ENCODE results near the gene TRIM74.
A peak's percentile ranks its signal among the peaks of the same experiment; 100 is the strongest.
"Not testable (repeated sequence)": the region's sequence is repeated elsewhere in the genome, so short reads cannot be mapped to it uniquely, and the experiment has no call there.

The TRIM74 gene

DNA sequence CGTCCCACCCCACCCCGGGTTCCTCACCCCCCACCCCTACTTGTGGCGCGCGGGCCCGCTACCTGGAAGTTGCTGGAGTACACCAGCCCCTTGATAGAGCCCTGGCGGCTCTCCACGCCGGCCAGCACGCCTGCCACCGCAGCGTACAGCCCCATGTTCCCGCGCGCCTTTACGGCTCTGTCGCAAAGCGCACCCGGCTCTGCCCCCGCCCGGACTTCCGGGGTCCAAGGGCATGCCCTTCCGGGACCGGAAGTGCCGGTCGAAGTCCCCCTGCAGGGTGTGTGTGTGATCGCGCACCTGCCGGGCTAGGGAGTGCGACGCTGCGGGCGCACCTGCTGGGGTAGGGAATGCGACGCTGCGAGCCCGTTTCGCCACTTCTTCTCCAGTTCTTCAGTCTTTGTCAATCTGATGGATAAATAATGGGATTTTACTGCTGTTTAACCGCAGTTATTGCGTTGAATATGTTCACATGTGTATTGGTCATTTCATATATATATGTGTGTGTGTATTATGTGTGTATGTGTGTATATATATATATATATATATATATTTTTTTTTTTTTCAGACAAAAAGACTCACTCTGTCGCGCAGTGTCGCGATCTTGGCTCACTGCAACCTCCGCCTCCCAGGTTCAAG lies 14.6 kb downstream of the TRIM74 start:
- not testable (repeated sequence) for DNase-seq (ENCODE audit: low spot score)

DNA sequence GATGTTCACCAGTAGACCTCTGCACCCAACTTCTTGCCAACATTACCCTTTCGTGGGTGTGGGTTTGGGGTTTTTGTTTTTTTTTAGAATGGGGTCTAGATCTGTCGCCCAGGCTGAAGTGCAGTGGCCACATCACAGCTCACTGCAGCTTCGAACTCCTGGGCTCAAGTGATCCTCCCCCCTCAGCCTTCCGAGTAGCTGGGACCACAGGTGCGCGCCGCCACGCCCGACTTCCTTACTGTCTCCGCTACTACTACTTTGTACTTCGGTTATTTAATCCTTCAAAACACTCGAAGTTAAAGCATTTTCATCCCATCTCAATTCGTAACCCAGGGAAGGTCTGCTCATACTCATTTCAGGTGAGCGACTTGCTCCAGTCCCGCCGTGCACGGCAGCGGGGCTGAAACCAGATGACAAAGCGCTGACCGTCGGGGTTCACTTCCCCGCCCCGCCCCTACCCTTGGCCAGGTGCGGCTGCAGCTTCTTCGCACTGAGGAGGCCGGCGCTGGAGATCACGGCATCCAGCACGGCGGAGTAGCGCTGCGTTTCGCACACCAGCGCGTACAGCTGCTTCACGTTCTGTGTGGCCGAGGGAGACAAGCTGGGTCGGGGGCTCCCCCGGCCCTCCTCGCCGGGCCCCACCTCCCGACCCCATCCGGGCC lies 15.2 kb downstream of the TRIM74 start:
- not testable (repeated sequence) for DNase-seq (ENCODE audit: low spot score)

DNA sequence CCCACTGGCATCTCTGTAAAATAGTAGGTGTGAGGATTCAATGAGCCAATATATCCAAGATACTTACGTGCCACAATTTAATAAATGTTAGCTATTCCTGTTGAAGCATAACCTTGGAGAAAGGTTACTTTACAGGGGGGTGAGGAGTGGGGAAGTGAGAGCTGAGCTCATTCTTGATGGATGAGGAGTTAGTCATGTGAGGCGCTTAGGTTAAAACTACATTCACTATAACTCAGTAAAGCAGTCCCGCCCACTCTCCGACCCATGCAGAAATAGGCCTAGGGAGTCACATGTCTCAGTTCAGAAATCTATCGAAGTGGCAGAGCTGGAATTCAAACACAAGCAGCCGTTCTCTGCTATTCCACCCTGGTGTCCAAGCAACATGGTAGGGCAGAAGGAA lies 18.8 kb downstream of the TRIM74 start:
- not testable (repeated sequence) for DNase-seq (ENCODE audit: low spot score)

DNA sequence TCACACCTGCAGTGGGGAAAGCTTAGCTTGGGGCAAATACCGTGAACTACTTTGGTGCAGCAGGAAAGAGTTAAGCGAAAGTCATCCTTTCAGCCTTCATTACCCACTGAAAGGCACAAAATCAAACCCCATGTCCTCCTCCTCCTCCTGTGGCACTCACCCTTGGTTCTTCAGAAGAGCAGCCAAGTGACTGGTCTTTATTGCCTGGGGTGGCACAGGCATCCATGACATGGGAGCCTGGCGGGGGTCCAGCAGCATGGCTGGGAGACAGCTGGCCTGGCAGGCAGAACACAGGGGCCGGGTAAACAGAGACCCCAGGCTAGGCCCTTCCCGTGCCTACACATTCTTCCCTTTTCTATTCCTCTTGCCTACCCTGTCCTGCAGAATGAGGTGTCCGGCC lies 19.6 kb downstream of the TRIM74 start:
- not testable (repeated sequence) for DNase-seq (ENCODE audit: low spot score)

DNA sequence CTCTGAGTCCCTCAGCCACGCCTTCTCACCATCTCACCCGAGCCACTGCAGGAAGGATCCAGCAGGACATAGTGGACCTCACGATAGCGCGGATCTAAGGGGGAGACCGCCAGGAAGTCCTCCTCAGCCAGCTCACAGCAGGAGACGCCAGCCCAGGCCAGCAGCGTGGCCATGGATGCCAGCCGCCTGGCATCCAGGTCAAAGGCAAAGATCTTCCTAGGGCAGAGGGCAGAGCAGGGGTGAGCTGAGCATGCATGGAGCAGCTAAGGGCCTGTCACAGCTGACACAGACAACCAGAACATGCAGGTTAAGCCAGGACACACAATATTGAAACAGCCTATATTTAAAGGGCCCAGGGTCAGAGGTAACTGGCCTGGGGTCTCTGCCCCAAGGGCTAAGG lies 20.0 kb downstream of the TRIM74 start:
- not testable (repeated sequence) for DNase-seq (ENCODE audit: low spot score)

DNA sequence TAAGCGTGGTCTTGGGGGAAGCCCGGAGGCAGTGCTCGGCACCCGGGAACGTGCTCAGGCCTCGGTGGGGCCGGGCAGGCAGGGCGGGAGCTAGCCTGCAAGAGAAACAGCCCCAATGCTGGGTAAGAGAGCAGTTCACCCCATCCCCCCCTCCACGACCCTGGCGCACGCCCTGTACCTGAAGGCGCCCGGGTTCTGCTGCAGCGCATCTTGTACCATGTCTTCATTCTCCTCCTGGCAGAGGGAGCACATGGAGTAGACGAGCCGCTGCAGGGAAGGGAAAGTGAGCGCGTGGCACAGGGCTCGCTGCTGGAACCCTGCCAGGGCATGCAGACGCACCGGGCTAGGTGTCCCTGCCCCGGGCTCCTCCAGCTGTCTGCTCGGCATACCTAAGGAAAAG lies 20.6 kb downstream of the TRIM74 start:
- DNase-seq (ENCODE audit: low spot score): not testable (repeated sequence)

DNA sequence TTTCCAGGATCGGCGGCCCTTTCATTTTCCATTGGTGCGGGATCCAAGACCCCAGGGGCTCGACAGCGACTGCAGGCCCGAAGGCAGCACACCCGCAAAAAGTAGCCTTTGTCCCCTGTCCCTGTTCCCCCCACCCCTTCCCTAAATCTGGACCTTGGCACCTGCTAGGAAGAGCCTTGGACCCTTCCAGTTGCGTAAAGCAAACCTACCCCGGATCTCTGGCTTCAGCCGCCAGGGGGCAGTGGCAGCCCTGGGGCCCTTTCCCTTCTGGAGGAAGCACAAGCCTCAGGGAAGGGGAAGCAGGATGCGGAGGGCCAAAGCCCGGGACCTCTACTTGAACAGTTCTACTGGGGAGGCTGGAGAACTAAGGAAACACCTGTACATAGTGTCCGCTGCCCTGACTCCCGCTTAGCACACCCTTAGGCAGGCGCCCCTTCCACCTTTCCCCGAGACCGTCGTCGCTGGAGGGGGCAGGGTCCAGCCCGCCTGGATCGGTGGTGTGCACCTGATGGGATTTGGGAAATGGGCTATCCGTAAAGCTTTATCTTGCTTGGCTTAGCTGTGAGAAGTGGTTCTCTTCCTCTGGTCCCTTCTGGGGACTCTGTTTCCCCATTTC lies 23.0 kb downstream of the TRIM74 start:
- DNase-seq (ENCODE audit: low spot score): not testable (repeated sequence)

DNA sequence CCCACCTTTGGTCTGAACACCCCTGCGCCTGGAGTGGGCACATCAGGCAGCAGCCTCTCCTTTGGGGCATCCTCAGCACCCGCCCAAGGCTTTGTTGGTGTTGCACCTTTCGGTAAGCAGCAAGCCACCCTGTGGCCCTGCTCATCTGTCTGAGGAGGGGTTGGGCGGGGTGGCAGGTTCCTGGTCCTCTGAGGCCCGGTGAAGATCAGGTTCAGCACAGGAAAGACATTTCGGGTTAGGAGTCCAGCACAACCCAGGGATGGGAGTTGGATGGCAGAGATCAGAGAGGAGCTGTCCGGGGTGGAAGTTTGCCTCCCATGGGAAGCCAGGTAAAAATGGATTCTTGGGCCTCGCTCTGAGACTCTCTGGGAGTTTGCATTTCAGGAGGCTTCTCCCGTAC lies 23.7 kb downstream of the TRIM74 start:
- DNase-seq (ENCODE audit: low spot score): not testable (repeated sequence)

DNA sequence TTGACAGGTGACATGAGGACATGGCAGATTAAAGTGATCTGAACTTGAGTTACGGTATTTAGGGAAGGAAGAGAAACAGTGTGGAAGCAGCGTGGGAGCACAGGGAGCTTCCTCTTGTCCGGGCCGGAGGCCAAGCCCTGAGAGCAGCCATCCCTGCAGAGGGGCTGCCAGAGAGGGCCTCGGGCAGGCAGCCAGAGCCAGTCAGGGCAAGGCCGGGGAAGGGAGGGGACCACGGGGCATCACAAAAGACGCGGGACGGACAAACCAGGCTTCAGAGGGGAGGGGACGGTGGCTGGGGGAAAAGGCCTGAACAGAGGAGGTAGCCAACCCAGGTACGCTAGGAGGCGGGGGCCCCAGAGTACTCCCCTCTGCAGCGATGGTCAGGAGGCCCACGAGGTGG lies 24.3 kb downstream of the TRIM74 start:
- DNase-seq (ENCODE audit: low spot score): not testable (repeated sequence)

DNA sequence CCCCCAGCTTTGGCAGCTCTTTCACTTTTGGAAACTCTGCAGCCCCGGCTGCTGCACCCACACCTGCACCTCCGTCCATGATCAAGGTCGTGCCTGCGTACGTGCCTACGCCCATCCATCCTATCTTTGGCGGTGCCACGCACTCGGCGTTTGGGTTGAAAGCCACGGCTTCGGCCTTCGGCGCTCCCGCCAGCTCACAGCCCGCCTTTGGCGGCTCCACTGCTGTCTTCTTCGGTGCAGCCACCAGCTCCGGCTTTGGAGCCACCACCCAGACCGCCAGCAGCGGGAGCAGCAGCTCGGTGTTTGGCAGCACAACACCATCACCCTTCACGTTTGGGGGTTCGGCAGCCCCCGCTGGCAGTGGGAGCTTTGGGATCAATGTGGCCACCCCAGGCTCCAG lies 26.3 kb downstream of the TRIM74 start:
- DNase-seq (ENCODE audit: low spot score): not testable (repeated sequence)

DNA sequence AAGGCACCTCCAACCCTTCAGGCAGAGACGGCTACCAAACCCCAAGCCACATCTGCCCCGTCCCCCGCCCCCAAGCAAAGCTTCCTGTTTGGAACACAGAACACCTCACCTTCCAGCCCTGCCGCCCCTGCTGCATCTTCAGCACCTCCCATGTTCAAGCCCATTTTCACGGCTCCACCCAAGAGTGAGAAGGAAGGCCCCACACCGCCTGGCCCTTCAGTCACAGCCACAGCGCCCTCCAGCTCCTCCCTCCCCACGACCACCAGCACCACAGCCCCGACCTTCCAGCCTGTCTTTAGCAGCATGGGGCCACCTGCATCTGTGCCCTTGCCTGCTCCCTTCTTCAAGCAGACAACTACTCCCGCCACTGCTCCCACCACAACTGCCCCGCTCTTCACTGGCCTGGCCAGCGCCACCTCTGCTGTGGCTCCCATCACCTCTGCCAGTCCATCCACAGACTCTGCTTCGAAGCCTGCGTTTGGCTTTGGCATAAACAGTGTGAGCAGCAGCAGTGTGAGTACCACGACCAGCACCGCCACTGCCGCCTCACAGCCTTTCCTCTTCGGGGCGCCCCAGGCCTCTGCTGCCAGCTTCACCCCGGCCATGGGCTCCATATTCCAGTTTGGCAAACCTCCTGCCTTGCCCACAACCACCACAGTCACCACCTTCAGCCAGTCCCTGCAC lies 27.1 kb downstream of the TRIM74 start:
- not testable (repeated sequence) for DNase-seq (ENCODE audit: low spot score)

DNA sequence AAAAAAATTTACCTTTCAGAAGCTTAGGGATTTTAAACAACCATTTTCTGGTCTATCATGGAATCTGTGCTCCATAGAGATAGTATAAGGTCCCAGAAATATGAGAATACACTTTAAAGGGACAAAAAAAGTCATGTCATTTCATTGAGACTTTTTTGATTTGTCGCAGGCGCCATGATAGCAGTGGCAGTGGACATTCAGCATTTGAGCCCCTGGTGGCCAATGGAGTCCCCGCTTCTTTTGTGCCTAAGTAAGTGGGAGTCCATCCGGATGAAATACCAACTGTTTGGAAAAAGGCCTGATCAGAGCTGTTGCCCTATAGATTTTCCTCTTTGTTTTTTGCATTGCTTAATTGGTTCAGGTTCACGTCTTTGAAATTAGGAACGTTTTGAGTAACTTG lies 41.0 kb downstream of the TRIM74 start:
- DNase-seq (ENCODE audit: low spot score): not testable (repeated sequence)

DNA sequence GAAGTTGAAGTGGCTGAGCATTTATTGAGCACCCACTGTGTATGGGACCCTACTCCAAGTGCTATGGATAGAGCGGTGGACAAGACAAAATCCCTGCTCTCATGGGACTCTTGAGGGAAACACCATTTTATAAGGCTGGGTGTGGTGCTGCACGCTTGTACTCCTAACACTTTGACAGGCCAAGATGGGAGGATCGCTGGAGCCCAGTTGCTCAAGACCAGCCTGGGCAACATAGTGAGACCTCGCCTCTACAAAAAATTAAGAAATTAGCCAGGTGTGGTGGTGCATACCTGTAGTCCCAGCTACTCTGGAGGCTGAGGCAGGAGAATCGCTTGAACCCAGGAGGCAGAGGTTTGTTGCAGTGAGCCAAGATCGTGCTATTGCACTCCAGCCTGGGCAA lies 41.5 kb downstream of the TRIM74 start:
- DNase-seq (ENCODE audit: low spot score): not testable (repeated sequence)

DNA sequence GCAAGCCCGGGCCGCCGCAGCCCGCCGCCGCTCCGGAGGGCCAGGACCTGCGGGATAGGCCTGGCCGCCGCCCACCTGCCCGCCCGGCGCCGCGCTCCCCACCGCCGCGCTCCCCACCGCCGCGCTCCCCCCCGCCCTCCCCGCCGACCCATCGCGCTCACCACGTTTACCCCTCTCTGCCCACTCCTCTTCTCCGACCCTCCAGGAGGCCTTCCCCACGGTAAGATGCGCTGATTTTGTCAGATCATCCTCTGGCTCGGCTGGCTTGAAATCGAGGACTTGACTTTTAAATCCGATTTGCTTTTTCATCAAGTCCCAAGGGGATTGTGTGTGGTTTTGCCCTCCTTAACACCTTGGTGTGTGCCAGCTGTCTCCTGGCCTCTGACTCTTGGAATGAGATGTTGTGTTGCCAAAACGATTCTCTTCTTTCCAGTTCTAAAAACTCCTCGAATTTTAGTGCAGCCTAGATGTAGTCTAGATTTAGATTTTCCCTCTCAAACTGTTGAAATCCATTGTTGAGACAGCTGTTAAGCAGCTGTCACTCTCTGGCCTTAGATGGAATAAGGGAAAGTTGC lies 43.6 kb downstream of the TRIM74 start:
- peak; percentile 9 for DNase-seq (ENCODE audit: low spot score)

DNA sequence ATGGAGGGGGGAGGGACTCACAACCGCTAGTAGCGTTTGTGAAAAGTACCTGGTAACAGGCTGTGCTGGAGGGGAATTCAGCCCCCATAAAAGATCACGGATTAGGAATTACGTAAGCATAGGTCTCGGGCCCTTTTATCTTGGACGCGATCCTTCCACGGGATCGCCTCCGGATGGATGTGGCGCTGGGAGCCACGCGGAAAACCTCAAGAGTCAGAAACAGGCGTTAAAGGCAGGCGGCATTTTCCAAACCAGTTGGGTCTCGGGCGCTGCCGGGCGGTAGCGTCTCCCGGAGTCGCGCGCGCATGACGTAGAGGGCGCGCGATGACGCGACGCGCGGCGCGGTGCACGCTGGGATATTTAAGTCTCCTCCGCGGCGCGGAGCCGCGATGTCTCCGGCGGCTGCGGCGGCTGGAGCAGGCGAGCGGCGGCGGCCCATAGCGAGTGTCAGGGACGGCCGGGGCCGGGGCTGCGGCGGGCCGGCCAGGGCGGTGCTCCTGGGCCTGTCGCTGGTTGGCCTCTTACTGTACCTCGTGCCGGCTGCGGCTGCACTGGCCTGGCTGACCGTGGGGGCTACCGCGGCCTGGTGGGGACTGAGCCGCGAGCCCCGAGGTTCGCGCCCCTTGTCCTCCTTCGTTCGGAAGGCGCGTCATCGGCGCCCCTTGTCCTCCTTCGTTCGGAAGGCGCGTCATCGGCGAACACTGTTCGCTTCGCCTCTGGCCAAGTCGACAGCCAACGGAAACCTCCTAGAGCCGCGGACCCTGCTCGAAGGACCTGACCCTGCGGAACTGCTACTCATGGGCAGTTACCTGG lies 44.3 kb downstream of the TRIM74 start, which contains the start of gene POM121:
Gene POM121, plus strand, starts transcription at position 363 of the 813 bp plus-strand sequence. Its CDS starts 27 bp downstream, at position 390.
- peak; percentile 92 for DNase-seq (ENCODE audit: low spot score)

DNA sequence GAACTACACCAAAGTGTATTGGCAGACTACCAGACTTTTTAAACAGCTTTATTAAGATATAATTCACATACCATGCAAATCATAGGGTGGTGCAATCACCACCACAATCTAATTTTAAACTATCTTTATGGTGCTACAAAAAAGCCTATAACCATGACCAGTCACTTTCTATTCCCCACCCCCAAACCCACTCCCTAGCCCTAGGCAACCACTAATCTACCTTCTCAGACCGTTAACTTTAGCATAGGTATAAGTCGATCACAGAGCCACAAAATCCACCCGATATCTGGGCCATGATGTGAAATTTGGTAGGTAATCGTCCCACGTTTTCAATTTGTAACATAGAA lies 44.9 kb downstream of the TRIM74 start:
- DNase-seq (ENCODE audit: low spot score): no peak

DNA sequence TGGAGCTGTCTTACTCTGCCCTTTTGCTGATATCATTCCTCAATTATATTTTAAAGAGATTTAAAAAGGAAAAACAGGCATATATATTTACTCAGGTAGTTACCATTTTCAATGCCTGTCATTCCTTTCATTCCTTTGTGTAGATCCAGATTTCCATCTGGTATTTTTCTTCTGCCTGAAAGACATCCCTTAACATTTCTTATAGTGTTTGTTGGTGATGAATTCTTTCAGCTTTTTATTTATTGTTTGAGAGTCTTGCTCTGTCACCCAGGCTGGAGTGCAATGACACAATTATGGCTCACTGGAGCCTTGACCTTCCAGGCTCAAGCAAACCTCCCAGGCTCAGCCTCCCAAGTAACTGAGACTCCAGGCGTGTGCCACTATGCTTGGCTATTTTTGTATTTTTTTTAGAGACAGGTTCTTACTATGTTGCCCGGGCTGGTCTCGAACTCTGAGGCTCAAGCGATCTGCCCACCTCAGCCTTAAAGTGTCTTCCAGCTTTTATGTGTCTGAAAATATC lies 50.0 kb downstream of the TRIM74 start:
- no peak for DNase-seq (ENCODE audit: low spot score)

DNA sequence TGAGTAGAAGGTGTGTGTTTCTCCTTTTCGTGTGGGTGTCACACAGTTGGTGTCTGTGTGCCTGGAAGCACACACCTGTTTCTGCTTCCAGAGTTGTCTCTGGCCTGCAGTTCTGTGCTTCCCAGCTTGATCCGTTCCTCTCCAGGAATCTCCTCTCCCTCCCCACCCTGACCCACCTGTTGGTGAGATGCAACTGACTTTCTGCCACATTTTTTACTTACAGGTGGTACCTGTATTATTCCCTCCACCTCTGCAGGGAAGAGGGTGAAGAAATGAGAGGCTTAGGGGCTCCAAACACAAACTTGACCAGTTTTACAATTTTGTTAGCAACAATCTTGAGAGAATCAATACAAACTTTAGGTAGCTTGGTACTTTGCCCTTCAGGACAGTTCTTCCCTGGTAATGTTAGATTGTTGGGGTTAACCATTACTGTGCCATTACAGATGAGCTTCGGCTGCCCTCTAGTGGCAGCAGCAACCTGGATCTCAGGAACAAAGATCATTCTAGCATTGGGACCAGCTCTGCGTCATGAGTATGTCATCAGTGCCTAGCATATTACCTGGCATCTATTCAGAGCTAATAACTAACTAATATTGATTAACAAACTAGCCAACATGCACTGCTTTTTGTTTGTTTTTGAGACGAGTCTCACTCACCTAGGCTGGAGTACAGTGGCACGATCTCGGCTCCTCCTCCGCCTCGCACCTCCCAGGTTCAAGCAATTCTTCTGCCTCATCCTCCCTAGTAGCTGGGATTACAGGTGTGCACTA lies 54.3 kb downstream of the TRIM74 start:
- DNase-seq (ENCODE audit: low spot score): peak; percentile 45

DNA sequence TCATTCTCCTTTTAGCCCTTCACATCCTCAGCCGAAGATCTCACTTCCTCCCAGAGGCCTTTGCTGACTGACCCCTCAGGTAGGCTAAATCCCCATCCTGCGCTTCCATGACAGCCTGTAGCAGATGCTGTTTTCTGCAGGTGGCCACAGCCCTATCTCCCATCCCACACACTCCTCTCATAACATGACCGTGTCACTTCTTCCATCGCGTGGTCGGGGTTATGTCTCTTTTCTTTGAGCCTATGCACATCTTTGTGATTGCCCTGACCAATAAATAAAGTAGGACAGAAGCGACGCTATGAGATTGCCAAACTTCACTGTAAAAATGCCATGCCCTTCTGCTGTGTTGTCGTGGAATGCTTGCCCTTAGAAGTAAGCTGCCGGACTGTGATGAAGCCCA lies 55.5 kb downstream of the TRIM74 start:
- DNase-seq (ENCODE audit: low spot score): not testable (repeated sequence)

DNA sequence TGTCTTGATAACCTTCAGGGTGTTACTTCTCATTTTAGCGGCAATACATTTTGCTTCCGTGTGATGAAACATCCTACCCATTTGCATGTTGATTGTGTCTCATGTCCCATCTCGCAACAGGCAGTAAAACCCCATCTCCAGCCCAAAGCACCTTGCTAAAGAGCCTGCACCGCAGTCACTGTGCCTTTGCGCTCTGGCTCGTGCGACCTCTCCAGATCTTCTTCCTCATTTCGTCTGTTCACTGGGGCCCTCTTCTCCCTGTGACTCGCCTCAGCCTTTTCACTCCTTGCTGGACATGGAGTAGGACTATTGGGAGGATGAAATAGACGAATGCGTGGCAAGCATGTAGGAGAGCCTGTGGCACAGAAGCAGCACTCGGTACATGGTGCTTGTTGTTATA lies 57.9 kb downstream of the TRIM74 start:
- DNase-seq (ENCODE audit: low spot score): not testable (repeated sequence)

Measured in germinal center (tissue), 1 donor.